A673 (cell line): ENCODE data around the gene EHMT1. TPM values are rescaled to one million over a fixed set of nuclear protein-coding genes. Genes with fewer than 3 reads are reported as not detected.
"Not testable (repeated sequence)": the region's sequence is repeated elsewhere in the genome, so short reads cannot be mapped to it uniquely, and the experiment has no call there.

Experiments used
- BruUV-seq: library from RNA; stranded (reverse); fragments of 400-500 nt; replicated peaks from 2 replicates; lab custom pipeline; 2021; lab: Mats Ljungman, UMichigan
- CTCF ChIA-PET: fragments of 300-600 bp; sonication (Branson Sonifier 250); formaldehyde crosslinking; loops from one replicate; lab custom pipeline; 2022; ENCODE audit warnings: antibody characterized with exemption; lab: Charles Lee
- POLR2A ChIA-PET: fragments of 300-600 bp; sonication (Branson Sonifier 250); formaldehyde crosslinking; loops from one replicate; lab custom pipeline; 2022; ENCODE audit warnings: antibody characterized with exemption; ENCODE audit not compliant: low non-redundant PET; lab: Charles Lee
- DNase-seq: peaks from one replicate; pipeline ENCODE4 v3.0.0-alpha.2; 2015; ENCODE audit warnings: low spot score
- H3K27ac ChIP-seq: fragments of 200-600 bp; sonication (generic); 2 replicates; pipeline ENCODE4 v1.5.1; 2016; ENCODE audit warnings: mixed run types, low read depth, mild to moderate bottlenecking, mixed read lengths, antibody characterized with exemption, low read length; ENCODE audit not compliant: poor library complexity, severe bottlenecking
- H3K27me3 ChIP-seq: fragments of 200-600 bp; sonication (generic); replicated peaks from 2 replicates; pipeline ENCODE4 v1.6.1; 2017; ENCODE audit warnings: mixed run types, low read depth, mild to moderate bottlenecking, mixed read lengths, antibody characterized with exemption, low read length; ENCODE audit not compliant: insufficient read depth, poor library complexity
- H3K36me3 ChIP-seq: fragments of 200-600 bp; sonication (generic); 2 replicates; pipeline ENCODE4 v1.6.1; 2016; ENCODE audit warnings: mixed run types, mild to moderate bottlenecking, mixed read lengths, antibody characterized with exemption, low read length; ENCODE audit not compliant: insufficient read depth, poor library complexity, severe bottlenecking
- H3K4me1 ChIP-seq: fragments of 200-600 bp; sonication (generic); 2 replicates; pipeline ENCODE4 v1.6.1; 2017; ENCODE audit warnings: mixed run types, mild to moderate bottlenecking, mixed read lengths, antibody characterized with exemption, low read length; ENCODE audit not compliant: insufficient read depth, poor library complexity, severe bottlenecking
- H3K4me3 ChIP-seq: fragments of 200-600 bp; sonication (generic); 2 replicates; pipeline ENCODE4 v1.5.1; 2016; ENCODE audit warnings: low read depth, mixed run types, mild to moderate bottlenecking, mixed read lengths, low read length; ENCODE audit not compliant: poor library complexity, severe bottlenecking
- H3K9me3 ChIP-seq: fragments of 200-600 bp; sonication (generic); 2 replicates; pipeline ENCODE4 v1.6.1; 2016; ENCODE audit warnings: mixed run types, low read depth, mild to moderate bottlenecking, mixed read lengths, antibody characterized with exemption, low read length; ENCODE audit not compliant: poor library complexity, severe bottlenecking
- intact Hi-C: fragments of 100-400 bp; cut with micrococcal nuclease; formaldehyde crosslinking; loops from one replicate; pipeline ENCODE4 v1.10.0; 2022; ENCODE audit not compliant: unreplicated experiment
- microRNA-seq: library from miRNA; unstranded; fragments of <30 nt; microRNA quantifications from one replicate; pipeline ENCODE4 v1.2.0, GENCODE V29; 2021
- total RNA-seq: library from RNA; stranded (reverse); gene quantifications from 2 replicates; pipeline ENCODE4 v1.2.3, GENCODE V29; 2021

EHMT1 gene
- total RNA-seq, 1 experiment from 2014 or later = 115 TPM

- BruUV-seq = not testable (repeated sequence)
Measured at GRCh38 chr9:137885121-137885520, 266.3 kb downstream of the EHMT1 start.

More at GRCh38 chr9:137885121-137885520, 266.3 kb downstream of the EHMT1 start:
- POLR2A ChIA-PET, H3K4me3 ChIP-seq, CTCF ChIA-PET, intact Hi-C loops, H3K36me3 ChIP-seq, H3K4me1 ChIP-seq, H3K9me3 ChIP-seq, H3K27me3 ChIP-seq, H3K27ac ChIP-seq, DNase-seq: not testable (repeated sequence)

Small RNA genes lying within 50 kb of the gene (microRNA-seq; reads per million reads assigned to microRNA genes)
- gene MIR602 = 6.5 reads per million, percentile 21 among the genes with 10 or more reads in this experiment

Other genes with a start within 250 kb of the EHMT1 start
- gene EXD3, start 195.8 kb upstream of the EHMT1 start, total RNA-seq = 6.3 and 9.4 TPM in 2 replicates
- gene NOXA1, start 195.6 kb upstream of the EHMT1 start, total RNA-seq = 0.28 and 0.79 TPM in 2 replicates
- not detected in 2 replicates for gene ENTPD8, start 177.6 kb upstream of the EHMT1 start, total RNA-seq
- 52.7 and 54.9 TPM in 2 replicates for gene NSMF, start 159.7 kb upstream of the EHMT1 start, total RNA-seq
- 0.90 and 1.8 TPM in 2 replicates for gene PNPLA7, start 68.6 kb upstream of the EHMT1 start, total RNA-seq
- 66.6 and 67.4 TPM in 2 replicates for gene MRPL41, start 67.1 kb upstream of the EHMT1 start, total RNA-seq
- 56.5 and 56.9 TPM in 2 replicates for gene DPH7, start 40.1 kb upstream of the EHMT1 start, total RNA-seq
- 68.0 and 75.3 TPM in 2 replicates for gene ZMYND19, start 28.5 kb upstream of the EHMT1 start, total RNA-seq
- gene ARRDC1, start 13.3 kb upstream of the EHMT1 start, total RNA-seq = 13.3 and 18.3 TPM in 2 replicates